GM23338 (cell line): ENCODE results near the gene TRPC6. TPM values are rescaled to one million over a fixed set of nuclear protein-coding genes. Genes with fewer than 3 reads are reported as not detected.
A peak's percentile ranks its signal among the peaks of the same experiment; 100 is the strongest.

Experiments used
- ATAC-seq: fragments of 200-7000 bp; cut with Tn5 transposase; 3 replicates; pipeline ENCODE4 v1.9.1; 2020
- DNase-seq: peaks from one replicate; pipeline ENCODE4 v3.0.0-alpha.2; 2015; ENCODE audit warnings: low spot score
- H2AFZ ChIP-seq: fragments of 200-600 bp; sonication (generic); 2 replicates; pipeline ENCODE4 v1.8.0; 2016; ENCODE audit warnings: antibody characterized with exemption, mild to moderate bottlenecking, moderate library complexity
- H3F3A ChIP-seq: fragments of 200-600 bp; sonication (generic); replicated peaks from 2 replicates; pipeline ENCODE4 v1.8.0; 2017; ENCODE audit warnings: antibody characterized with exemption, mixed run types, low read depth
- H3K27ac ChIP-seq: fragments of 200-600 bp; sonication (generic); 2 replicates; pipeline ENCODE4 v1.6.1; 2016; ENCODE audit warnings: low read depth
- H3K27me3 ChIP-seq: fragments of 200-600 bp; sonication (generic); 2 replicates; pipeline ENCODE4 v1.8.0; 2016; ENCODE audit warnings: mild to moderate bottlenecking, mixed run types, moderate library complexity; ENCODE audit not compliant: insufficient read depth
- H3K36me3 ChIP-seq: fragments of 200-600 bp; sonication (generic); 2 replicates; pipeline ENCODE4 v1.8.0; 2016; ENCODE audit warnings: mild to moderate bottlenecking; ENCODE audit not compliant: insufficient read depth
- H3K4me1 ChIP-seq: fragments of 200-600 bp; sonication (generic); 2 replicates; pipeline ENCODE4 v1.8.0; 2016; ENCODE audit warnings: mild to moderate bottlenecking, moderate library complexity; ENCODE audit not compliant: insufficient read depth
- H3K4me2 ChIP-seq: fragments of 200-600 bp; sonication (generic); 2 replicates; pipeline ENCODE4 v1.7.1; 2017; ENCODE audit warnings: mixed run types
- H3K4me3 ChIP-seq: fragments of 200-600 bp; sonication (generic); 2 replicates; pipeline ENCODE4 v1.6.1; 2016; ENCODE audit warnings: mixed run types
- H3K79me2 ChIP-seq: fragments of 200-600 bp; sonication (generic); replicated peaks from 2 replicates; pipeline ENCODE4 v1.8.0; 2017; ENCODE audit warnings: mild to moderate bottlenecking; ENCODE audit not compliant: insufficient read depth
- H3K9me2 ChIP-seq: fragments of 200-600 bp; sonication (generic); 2 replicates; pipeline ENCODE4 v1.8.0; 2017; ENCODE audit not compliant: insufficient read depth
- H4K20me1 ChIP-seq: fragments of 200-600 bp; sonication (generic); replicated peaks from 2 replicates; pipeline ENCODE4 v1.8.0; 2017; ENCODE audit warnings: mild to moderate bottlenecking; ENCODE audit not compliant: insufficient read depth
- H3K27ac Mint-ChIP-seq: 2 replicates; pipeline ENCODE4 v1.8.0; 2020; ENCODE audit warnings: inconsistent platforms, mild to moderate bottlenecking, moderate library complexity, mixed read lengths
- H3K27me3 Mint-ChIP-seq: 3 replicates; pipeline ENCODE4 v1.8.0; 2022; ENCODE audit warnings: low read depth, mild to moderate bottlenecking, moderate library complexity, mixed read lengths, inconsistent platforms; ENCODE audit not compliant: insufficient read depth, poor library complexity
- H3K36me3 Mint-ChIP-seq: 3 replicates; pipeline ENCODE4 v1.8.0; 2021; ENCODE audit warnings: low read depth, mild to moderate bottlenecking, inconsistent platforms, moderate library complexity, mixed read lengths
- H3K4me1 Mint-ChIP-seq: 3 replicates; pipeline ENCODE4 v1.8.0; 2020; ENCODE audit warnings: mild to moderate bottlenecking, inconsistent platforms, mixed read lengths
- H3K4me3 Mint-ChIP-seq: 3 replicates; pipeline ENCODE4 v1.8.0; 2021; ENCODE audit warnings: moderate library complexity, mild to moderate bottlenecking, inconsistent platforms, mixed read lengths
- H3K9me3 Mint-ChIP-seq: 3 replicates; pipeline ENCODE4 v1.8.0; 2020; ENCODE audit warnings: moderate library complexity, mild to moderate bottlenecking, inconsistent platforms, mixed read lengths
- CREB1 ChIP-seq: fragments of 250-450 bp; sonication (Bioruptor Pico); IDR thresholded peaks from 2 replicates; pipeline ENCODE4 v1.5.0; 2020; ENCODE audit warnings: low read depth, mild to moderate bottlenecking, moderate library complexity
- EZH2 ChIP-seq: fragments of 200-600 bp; sonication (generic); IDR thresholded peaks from one replicate; pipeline ENCODE4 v1.8.0; 2017; ENCODE audit warnings: antibody characterized with exemption, mild to moderate bottlenecking, low read depth; ENCODE audit not compliant: unreplicated experiment
- EZH2phosphoT487 ChIP-seq: fragments of 200-600 bp; sonication (generic); IDR thresholded peaks from one replicate; pipeline ENCODE4 v1.8.1; 2018; ENCODE audit warnings: antibody characterized with exemption; ENCODE audit not compliant: unreplicated experiment
- JUNB ChIP-seq: IDR thresholded peaks from one replicate; pipeline ENCODE4 v1.6.1; 2016; ENCODE audit warnings: antibody characterized with exemption; ENCODE audit not compliant: unreplicated experiment
- NANOG ChIP-seq: IDR thresholded peaks from 2 replicates; pipeline ENCODE4 v1.6.1; 2016; ENCODE audit warnings: antibody characterized with exemption, borderline replicate concordance
- POLR2AphosphoS5 ChIP-seq: IDR thresholded peaks from 2 replicates; pipeline ENCODE4 v1.6.1; 2016; ENCODE audit warnings: antibody characterized with exemption, low read depth
- STAT1 ChIP-seq: IDR thresholded peaks from one replicate; pipeline ENCODE4 v1.6.1; 2016; ENCODE audit warnings: antibody characterized with exemption; ENCODE audit not compliant: unreplicated experiment
- ZNF114 ChIP-seq: fragments of 250-450 bp; sonication (Bioruptor Pico); IDR thresholded peaks from 2 replicates; pipeline ENCODE4 v1.5.0; 2020; ENCODE audit warnings: mild to moderate bottlenecking, moderate library complexity
- ZNF331 ChIP-seq: fragments of 250-450 bp; sonication (Bioruptor Pico); IDR thresholded peaks from 2 replicates; pipeline ENCODE4 v1.5.0; 2020; ENCODE audit warnings: low read depth, mild to moderate bottlenecking, moderate library complexity
- polyA plus RNA-seq: library from polyadenylated mRNA; unstranded; fragments of >200 nt; fragmentation: Nextera tagmentation; extraction: Ambion mirVana; gene quantifications from 2 replicates; pipeline ENCODE4 v1.2.1, GENCODE V29; 2016
- total RNA-seq: library from RNA; depleted of rRNA; stranded (reverse); fragments of >200 nt; shearing (Covaris generic); gene quantifications from 2 replicates; pipeline ENCODE4 v1.2.3, GENCODE V29; 2014
- TF ChIP-seq, protein P1 (sequence below): fragments of 250-450 bp; sonication (Bioruptor Pico); IDR thresholded peaks from 2 replicates; pipeline ENCODE4 v1.5.0; 2020; ENCODE audit warnings: mild to moderate bottlenecking, moderate library complexity
- TF ChIP-seq, protein P2 (sequence below), 2 experiments: fragments of 200-600 bp in 1 of 2; sonication (generic) in 1 of 2; conservative IDR thresholded peaks; 2 replicates each; pipeline versions ENCODE4 v1.5.1 to v1.6.1; 2016 to 2017; ENCODE audit warnings: antibody characterized with exemption in 2 of 2, low read depth in 2 of 2, mild to moderate bottlenecking in 2 of 2, moderate library complexity in 1 of 2
- TF ChIP-seq, protein P3 (sequence below): IDR thresholded peaks from one replicate; pipeline ENCODE4 v1.6.1; 2018; ENCODE audit warnings: antibody characterized with exemption; ENCODE audit not compliant: unreplicated experiment
- TF ChIP-seq, protein P4 (sequence below): IDR thresholded peaks from 2 replicates; pipeline ENCODE4 v1.6.1; 2016; ENCODE audit warnings: antibody characterized with exemption

TRPC6 gene
- total and polyA plus RNA-seq, 2 experiments from 2014 or later: 0.05 to 4.4 TPM

DNA sequence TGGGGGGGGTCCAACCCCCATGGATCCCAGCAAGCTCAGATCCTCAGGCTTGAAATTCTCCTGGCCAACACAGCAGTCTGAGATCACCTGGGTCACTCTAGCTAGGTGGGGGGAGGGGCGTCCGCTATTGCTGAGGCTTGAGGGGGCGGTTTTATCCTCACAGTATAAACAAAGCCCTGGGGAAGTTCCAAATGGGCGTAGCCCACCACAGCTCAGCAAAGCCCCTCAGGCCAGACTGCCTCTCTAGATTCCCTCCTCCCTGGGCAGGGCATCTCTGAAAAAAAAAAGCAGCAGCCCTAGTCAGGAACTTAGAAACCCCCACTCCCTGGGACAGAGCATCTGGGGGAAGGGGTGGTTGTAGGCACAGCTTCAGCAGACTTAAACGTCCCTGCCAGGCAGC is 16.7 kb downstream of the TRPC6 start:
- no peak overlapping the region for H3K27ac Mint-ChIP-seq
- H3K27me3 ChIP-seq: no peaks in the 10 kb centered on the region
- H3K9me3 Mint-ChIP-seq: peaks cover under 1% of the 10 kb centered on the region; the same call in 2 of the 3 replicates
- peak overlapping the region; percentile 48; the same call in 1 of the 2 replicates for H3K4me2 ChIP-seq
- H3K27me3 Mint-ChIP-seq: peaks cover 3% of the 10 kb centered on the region
- ATAC-seq (peak; percentile 97), DNase-seq (peak; percentile 74)
- no peaks in the 10 kb centered on the region for H3K36me3 ChIP-seq
- H2AFZ ChIP-seq: peak overlapping the region; percentile 85
- TF ChIP-seq JUNB (no peak), EZH2 (no peak), POLR2AphosphoS5 (no peak), STAT1 (no peak), ZNF331 (CRISPR knock-in tag) (no peak), EZH2phosphoT487 (no peak), NANOG (no peak), CREB1 (CRISPR knock-in tag) (no peak), ZNF114 (CRISPR knock-in tag) (no peak)
- TF ChIP-seq, protein P1, sequence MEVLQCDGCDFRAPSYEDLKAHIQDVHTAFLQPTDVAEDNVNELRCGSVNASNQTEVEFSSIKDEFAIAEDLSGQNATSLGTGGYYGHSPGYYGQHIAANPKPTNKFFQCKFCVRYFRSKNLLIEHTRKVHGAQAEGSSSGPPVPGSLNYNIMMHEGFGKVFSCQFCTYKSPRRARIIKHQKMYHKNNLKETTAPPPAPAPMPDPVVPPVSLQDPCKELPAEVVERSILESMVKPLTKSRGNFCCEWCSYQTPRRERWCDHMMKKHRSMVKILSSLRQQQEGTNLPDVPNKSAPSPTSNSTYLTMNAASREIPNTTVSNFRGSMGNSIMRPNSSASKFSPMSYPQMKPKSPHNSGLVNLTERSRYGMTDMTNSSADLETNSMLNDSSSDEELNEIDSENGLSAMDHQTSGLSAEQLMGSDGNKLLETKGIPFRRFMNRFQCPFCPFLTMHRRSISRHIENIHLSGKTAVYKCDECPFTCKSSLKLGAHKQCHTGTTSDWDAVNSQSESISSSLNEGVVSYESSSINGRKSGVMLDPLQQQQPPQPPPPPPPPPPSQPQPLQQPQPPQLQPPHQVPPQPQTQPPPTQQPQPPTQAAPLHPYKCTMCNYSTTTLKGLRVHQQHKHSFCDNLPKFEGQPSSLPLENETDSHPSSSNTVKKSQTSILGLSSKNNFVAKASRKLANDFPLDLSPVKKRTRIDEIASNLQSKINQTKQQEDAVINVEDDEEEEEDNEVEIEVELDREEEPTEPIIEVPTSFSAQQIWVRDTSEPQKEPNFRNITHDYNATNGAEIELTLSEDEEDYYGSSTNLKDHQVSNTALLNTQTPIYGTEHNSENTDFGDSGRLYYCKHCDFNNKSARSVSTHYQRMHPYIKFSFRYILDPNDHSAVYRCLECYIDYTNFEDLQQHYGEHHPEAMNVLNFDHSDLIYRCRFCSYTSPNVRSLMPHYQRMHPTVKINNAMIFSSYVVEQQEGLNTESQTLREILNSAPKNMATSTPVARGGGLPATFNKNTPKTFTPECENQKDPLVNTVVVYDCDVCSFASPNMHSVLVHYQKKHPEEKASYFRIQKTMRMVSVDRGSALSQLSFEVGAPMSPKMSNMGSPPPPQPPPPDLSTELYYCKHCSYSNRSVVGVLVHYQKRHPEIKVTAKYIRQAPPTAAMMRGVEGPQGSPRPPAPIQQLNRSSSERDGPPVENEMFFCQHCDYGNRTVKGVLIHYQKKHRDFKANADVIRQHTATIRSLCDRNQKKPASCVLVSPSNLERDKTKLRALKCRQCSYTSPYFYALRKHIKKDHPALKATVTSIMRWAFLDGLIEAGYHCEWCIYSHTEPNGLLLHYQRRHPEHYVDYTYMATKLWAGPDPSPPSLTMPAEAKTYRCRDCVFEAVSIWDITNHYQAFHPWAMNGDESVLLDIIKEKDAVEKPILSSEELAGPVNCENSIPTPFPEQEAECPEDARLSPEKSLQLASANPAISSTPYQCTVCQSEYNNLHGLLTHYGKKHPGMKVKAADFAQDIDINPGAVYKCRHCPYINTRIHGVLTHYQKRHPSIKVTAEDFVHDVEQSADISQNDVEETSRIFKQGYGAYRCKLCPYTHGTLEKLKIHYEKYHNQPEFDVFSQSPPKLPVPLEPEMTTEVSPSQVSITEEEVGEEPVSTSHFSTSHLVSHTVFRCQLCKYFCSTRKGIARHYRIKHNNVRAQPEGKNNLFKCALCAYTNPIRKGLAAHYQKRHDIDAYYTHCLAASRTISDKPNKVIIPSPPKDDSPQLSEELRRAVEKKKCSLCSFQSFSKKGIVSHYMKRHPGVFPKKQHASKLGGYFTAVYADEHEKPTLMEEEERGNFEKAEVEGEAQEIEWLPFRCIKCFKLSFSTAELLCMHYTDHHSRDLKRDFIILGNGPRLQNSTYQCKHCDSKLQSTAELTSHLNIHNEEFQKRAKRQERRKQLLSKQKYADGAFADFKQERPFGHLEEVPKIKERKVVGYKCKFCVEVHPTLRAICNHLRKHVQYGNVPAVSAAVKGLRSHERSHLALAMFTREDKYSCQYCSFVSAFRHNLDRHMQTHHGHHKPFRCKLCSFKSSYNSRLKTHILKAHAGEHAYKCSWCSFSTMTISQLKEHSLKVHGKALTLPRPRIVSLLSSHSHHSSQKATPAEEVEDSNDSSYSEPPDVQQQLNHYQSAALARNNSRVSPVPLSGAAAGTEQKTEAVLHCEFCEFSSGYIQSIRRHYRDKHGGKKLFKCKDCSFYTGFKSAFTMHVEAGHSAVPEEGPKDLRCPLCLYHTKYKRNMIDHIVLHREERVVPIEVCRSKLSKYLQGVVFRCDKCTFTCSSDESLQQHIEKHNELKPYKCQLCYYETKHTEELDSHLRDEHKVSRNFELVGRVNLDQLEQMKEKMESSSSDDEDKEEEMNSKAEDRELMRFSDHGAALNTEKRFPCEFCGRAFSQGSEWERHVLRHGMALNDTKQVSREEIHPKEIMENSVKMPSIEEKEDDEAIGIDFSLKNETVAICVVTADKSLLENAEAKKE: no peak
- TF ChIP-seq, protein P2, sequence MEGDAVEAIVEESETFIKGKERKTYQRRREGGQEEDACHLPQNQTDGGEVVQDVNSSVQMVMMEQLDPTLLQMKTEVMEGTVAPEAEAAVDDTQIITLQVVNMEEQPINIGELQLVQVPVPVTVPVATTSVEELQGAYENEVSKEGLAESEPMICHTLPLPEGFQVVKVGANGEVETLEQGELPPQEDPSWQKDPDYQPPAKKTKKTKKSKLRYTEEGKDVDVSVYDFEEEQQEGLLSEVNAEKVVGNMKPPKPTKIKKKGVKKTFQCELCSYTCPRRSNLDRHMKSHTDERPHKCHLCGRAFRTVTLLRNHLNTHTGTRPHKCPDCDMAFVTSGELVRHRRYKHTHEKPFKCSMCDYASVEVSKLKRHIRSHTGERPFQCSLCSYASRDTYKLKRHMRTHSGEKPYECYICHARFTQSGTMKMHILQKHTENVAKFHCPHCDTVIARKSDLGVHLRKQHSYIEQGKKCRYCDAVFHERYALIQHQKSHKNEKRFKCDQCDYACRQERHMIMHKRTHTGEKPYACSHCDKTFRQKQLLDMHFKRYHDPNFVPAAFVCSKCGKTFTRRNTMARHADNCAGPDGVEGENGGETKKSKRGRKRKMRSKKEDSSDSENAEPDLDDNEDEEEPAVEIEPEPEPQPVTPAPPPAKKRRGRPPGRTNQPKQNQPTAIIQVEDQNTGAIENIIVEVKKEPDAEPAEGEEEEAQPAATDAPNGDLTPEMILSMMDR (conservative IDR thresholded peaks at IDR 0.05; ENCODE audit: low read depth in 2 of 2): no peak
- TF ChIP-seq, protein P3, sequence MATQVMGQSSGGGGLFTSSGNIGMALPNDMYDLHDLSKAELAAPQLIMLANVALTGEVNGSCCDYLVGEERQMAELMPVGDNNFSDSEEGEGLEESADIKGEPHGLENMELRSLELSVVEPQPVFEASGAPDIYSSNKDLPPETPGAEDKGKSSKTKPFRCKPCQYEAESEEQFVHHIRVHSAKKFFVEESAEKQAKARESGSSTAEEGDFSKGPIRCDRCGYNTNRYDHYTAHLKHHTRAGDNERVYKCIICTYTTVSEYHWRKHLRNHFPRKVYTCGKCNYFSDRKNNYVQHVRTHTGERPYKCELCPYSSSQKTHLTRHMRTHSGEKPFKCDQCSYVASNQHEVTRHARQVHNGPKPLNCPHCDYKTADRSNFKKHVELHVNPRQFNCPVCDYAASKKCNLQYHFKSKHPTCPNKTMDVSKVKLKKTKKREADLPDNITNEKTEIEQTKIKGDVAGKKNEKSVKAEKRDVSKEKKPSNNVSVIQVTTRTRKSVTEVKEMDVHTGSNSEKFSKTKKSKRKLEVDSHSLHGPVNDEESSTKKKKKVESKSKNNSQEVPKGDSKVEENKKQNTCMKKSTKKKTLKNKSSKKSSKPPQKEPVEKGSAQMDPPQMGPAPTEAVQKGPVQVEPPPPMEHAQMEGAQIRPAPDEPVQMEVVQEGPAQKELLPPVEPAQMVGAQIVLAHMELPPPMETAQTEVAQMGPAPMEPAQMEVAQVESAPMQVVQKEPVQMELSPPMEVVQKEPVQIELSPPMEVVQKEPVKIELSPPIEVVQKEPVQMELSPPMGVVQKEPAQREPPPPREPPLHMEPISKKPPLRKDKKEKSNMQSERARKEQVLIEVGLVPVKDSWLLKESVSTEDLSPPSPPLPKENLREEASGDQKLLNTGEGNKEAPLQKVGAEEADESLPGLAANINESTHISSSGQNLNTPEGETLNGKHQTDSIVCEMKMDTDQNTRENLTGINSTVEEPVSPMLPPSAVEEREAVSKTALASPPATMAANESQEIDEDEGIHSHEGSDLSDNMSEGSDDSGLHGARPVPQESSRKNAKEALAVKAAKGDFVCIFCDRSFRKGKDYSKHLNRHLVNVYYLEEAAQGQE: no peak
- TF ChIP-seq, protein P4, sequence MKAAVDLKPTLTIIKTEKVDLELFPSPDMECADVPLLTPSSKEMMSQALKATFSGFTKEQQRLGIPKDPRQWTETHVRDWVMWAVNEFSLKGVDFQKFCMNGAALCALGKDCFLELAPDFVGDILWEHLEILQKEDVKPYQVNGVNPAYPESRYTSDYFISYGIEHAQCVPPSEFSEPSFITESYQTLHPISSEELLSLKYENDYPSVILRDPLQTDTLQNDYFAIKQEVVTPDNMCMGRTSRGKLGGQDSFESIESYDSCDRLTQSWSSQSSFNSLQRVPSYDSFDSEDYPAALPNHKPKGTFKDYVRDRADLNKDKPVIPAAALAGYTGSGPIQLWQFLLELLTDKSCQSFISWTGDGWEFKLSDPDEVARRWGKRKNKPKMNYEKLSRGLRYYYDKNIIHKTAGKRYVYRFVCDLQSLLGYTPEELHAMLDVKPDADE: no peak
- no peak overlapping the region for H3K27ac ChIP-seq
- peaks cover 7% of the 10 kb centered on the region for H3K4me1 Mint-ChIP-seq
- H3K9me2 ChIP-seq: peaks cover 4% of the 10 kb centered on the region; the same call in 1 of the 2 replicates
- H3K4me3 Mint-ChIP-seq: no peak overlapping the region
- H3K4me1 ChIP-seq: no peaks in the 10 kb centered on the region
- no peaks in the 10 kb centered on the region for H3K79me2 ChIP-seq
- H3K4me3 ChIP-seq: no peak overlapping the region
- no peaks in the 10 kb centered on the region for H4K20me1 ChIP-seq
- no peaks in the 10 kb centered on the region for H3F3A ChIP-seq
- H3K36me3 Mint-ChIP-seq: no peaks in the 10 kb centered on the region
